ENCODE measurements around the gene WBP2NL.
"Not testable (repeated sequence)": the region's sequence is repeated elsewhere in the genome, so short reads cannot be mapped to it uniquely, and the experiment has no call there.

WBP2NL gene, protein sequence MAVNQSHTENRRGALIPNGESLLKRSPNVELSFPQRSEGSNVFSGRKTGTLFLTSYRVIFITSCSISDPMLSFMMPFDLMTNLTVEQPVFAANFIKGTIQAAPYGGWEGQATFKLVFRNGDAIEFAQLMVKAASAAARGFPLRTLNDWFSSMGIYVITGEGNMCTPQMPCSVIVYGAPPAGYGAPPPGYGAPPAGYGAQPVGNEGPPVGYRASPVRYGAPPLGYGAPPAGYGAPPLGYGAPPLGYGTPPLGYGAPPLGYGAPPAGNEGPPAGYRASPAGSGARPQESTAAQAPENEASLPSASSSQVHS

DNA sequence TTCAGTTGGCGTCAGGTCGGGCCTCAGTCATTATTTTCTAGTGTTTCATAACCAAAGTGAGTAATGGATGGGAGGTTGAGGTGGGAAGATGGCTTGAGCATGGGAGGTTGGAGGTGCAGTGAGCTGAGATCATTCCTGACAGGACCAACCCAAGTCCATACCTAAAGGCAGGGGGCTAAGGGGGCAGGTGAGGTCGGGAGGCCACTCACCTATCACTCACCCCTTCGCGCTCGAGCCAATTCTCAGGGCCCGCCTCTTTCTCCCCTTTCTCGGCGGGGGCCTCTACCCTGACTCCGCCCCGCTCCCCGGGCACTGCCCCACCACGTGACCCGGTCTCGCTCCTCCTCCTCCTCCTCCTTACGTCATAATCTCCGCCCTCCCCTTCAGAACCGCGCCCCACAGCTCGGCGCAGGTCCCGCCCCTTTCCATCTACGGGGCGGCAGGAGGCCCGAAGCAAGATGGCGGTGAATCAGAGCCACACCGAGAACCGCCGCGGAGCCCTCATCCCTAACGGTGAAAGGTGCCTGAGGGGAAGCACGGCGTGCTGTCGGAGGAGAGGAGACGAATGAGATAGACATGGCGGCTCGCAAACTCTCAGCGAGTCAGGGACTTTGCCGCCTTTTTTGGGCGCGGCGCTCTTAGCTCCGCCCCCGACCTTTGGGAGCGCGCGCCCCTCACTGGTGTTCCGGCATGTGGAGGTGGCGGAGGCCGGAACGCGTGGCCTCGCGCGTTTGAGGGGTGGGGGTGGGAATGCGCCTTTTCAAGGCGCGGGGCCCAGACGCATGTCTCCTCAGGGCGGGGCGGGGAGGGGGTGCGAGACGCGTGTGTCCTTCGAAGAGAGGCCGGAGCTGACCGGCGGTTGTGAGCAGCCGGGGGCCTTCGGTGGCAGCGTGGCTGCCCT is at the start of gene WBP2NL:
Gene WBP2NL, plus strand, starts transcription at position 428 of the 901 bp plus-strand sequence. Its CDS starts 31 bp downstream, at position 459.
- DNase-seq = peak; percentile 85

DNA sequence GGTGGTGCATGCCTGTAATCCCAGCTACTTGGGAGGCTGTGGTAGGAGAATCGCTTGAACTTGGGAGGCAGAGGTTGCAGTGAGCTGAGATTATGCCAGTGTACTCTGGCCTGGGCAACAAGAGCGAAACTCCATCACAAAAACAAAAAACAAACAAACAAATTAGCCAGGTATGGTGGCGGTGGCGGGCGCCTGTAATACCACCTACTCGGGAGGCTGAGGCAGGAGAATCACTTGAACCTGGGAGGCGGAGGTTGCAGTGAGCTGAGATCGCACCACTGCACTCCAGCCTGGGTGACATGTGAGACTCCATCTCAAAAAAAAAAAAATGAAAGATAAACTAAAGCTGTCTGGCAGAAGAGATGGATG is 49.7 kb upstream of the WBP2NL start:
- not testable (repeated sequence) for DNase-seq

DNA sequence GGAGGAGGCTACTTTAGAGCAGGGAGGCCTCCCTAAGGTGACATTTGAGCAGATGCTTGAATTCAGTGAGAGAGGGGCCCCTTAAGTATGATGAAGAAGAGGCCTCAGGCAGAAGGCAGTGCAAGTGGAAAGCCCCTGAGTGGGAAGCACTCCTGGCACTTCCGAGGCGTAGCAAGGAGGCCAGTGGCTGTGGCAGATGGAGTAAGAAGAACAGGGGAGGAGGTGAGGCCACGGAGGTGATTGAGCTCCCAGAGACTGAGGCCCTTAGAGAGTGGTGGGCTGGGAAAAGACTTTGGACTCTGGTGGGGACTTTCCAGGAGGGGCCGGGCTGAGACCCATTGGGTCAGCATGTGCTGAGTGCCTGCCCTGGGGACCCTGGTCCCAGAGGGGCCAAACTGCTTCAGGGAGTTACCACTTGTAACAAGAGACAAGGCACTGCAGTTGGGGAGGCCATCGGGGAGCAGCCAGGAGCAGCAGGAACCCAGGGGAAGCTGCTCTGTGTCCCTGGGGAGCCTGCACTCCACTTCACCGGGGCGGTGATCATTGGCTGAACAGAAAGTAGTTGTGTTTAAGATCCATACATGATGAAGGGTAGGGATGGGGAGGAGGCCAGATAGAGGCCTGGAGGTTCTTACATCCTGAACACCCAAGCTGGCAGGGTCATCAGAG is 49.2 kb upstream of the WBP2NL start:
- no peak for DNase-seq

DNA sequence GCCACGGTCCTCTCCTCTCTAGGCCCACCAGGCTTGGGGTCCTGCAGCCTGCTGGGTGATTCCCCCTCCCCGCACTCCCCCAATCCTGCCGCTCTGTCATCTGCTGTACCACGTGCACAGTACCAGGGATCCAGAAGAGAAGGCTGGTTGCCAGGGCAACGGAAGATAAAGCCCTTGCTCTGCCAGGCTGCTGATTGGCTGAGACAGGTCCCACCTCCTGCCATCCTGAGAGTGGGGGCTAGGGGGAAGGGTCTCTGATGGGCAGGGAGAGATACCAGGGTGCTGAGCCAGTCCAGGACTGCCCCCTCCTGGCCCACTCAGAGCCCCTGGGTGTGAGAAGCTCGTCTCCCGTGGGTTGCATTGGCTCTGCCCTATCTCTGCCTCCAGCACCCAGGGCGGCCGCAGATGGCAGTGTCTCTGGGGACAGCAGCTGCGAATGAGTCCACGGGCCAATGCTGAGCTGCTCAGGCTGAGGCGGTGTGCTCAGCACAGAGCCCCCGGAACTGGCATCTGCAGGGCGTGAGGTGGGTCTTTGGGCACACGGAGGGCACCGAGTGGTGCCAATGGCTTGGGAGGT is 46.6 kb upstream of the WBP2NL start, which contains the start of gene SMIM45:
Gene SMIM45, plus strand, starts transcription at position 253 of the 577 bp plus-strand sequence.
- no peak for DNase-seq

DNA sequence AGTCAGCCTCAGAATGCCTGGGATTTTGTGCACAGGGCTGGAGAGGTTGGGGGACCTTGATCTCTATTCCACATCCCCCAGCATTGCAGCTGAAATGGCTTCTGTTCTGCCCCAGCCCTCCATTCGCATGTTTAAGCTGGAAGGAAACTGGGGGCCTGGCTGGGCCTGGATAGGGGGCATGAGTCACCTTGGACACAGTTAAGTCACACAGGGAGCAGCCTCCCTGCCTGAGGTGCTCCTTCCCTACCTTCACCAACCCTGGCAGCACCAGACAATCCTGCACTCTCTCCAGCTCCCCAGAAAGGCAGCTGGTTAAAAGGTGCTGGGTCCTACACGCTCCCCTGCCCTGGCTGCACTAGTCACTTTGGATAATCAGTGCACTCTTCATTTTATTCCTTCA is 45.9 kb upstream of the WBP2NL start:
- DNase-seq = no peak

DNA sequence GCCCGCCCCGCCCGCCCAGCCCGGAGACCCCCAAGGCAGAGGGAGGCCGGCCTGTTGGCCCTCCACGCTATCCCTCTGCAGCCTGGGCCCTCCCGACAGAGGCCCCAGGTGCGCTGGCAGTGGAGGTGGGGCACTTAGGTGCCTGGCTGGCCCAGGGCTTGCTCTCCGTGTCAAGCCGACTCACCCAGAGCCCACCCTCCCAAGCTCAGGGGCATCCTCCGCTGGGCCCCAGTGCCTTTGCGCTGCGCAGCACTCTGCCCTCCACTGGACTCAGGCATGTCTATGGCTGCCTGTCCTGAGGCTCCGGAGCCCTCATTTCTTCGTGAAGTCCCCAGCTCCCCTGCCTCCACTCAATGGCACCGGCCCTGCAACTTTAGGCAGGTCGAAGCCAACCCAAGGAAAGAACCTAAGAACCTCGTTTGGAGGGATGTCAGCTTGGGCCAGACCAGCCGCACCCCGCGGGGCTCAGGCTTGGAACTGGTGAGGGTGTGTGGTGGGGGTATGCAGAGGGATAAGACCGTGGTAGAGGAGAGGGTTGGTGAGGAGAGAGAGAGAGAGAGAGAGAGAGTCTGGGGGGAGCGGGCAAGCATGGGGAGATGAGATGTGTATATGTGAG is 40.5 kb upstream of the WBP2NL start:
- DNase-seq = no peak

DNA sequence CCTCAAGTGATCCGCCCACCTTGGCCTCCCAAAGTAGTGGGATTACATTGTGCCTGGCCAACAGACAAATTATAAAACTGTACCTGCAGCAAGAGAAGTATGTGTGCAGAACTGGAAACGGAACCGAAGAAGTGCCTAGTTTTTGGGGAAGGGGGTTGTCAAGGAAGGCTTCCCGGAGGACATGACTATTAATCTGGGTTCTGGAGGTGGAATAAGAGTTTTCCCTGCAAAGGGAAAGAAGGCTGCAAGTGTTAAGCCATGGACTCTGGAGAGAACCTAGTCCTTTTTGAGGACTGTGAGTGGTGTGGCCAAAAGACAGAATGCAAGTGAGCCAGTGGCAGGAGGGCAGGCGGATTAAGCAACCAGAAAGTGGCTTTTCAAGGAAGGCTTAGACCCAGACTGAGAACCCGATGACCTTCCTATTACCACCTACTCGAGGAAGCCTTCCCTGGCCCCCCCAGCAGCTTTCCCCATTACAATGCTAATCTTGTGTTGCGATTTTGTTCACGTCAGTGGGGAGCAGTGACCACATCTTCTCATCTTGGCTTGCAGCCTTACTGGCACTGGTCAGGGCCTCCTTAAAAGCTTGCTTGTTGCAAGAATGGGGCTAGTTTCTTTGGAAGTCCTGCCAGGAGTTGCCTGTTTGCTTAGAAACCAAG is 35.0 kb upstream of the WBP2NL start:
- no peak for DNase-seq

DNA sequence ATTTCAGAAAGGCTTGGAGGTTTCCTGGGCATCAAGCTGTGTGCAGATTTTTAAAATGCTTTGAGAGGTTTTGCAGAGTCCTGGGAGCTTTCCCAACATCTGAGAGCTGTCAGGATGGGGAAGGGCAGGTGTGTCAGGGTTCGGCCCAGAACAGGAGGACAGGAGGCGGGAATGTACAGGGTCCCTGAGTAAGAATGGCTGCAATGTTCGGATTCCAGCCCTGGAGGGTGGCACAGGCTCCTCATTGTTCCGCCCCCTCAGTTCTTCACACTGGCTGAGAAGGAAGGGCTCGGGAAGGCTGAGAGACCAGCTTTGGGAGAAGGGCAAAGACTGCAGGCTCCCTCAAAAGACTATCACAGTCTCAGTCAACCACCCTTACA is 34.5 kb upstream of the WBP2NL start:
- DNase-seq = no peak

DNA sequence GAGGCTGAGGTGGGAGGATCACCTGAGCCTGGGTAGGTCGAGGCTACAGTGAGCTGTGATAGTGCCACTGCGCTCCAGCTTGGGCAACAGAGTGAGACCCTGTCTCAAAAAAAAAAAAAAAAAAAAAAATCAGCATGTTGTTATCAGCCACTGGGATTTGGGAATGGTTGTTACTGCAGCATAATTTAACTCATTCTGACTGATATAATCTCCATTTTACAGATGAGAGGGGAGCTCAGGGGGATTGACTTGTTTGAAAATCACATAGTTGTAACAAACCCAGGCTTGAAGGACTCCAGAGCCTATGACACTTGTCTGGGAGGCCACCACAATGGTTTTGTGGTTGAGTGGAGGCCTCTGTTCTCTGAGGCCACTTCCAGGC is 32.4 kb upstream of the WBP2NL start:
- no peak for DNase-seq

DNA sequence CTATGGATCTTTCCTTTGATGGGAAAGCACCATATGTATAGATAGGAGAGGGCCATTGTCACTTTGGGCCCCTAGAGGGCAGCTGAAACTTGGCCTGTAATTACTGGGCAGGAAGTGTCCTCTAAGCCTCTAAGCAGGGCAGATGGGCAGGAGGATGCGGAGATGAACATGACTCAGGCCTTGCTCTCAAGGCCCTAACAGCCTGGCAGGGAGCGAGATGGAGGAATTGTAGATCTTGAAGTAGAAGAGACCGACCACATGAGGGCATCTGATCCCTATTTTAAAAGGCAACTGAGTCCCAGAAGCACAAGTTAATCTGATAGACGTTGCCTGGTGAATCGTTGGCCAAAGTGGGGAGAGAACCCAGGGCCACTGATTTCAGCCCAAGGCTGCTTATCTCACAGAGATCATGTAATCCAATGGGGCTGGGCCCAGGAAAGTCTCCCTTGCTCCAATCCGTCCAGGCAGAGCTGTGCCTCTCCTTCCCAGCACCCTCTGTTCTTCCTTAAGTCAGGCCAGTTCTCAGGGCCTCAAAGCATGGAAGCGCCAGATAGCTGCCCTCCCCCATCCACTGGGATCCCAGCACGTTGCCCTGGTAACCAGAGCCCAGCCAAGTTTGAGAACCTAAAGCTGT is 31.9 kb upstream of the WBP2NL start:
- peak; percentile 76 for DNase-seq

DNA sequence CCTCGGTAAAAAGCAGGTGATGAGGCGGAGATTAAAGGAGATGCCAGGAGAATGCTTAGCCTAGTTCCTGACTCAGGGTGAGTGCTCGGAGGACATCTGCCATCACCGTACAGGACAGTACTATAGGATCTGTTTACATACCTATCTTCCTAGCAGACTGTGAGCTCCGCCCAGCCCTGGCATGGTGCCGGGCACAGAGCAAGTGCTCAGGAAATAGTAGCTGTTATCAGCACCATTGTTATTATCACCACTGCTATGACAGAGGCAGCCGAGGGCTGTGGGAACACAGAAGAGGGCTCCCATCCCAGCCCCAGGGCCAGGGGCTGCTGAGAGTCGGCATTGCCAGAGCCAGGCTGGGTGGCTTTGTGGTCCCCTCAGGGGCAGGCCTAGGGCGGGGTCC is 30.0 kb upstream of the WBP2NL start:
- no peak for DNase-seq

DNA sequence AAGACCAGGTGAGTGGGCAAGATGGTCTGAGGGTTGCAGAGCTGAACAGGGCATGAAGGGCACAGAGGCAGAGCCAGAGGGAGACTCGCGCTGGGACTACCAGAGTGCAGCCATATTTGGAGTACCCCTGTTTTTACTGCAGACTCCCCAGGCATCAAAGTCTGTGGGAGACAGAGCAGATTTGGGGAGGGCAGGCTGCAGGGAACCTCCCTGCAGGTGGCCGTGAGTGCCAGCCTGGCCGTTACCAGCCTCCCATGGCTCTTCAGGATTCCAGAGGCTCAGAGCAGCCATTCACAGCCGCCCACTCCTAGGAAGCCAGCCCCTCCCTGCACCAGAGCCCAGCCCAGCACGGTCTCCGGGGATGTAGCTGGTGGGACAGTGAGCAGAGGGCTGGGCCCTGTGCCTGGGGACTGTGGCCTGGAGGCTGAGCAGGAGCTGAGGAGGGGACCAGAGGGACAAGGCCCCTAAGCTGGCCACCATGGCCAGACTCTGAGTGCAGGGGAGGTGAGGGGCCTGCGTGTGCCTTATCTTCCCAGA is 29.4 kb upstream of the WBP2NL start, which contains the start of gene SEPTIN3:
Gene SEPTIN3, plus strand, starts transcription at position 334 of the 537 bp plus-strand sequence. CDS start 2,050 bp downstream, outside the sequence.
- DNase-seq = no peak

DNA sequence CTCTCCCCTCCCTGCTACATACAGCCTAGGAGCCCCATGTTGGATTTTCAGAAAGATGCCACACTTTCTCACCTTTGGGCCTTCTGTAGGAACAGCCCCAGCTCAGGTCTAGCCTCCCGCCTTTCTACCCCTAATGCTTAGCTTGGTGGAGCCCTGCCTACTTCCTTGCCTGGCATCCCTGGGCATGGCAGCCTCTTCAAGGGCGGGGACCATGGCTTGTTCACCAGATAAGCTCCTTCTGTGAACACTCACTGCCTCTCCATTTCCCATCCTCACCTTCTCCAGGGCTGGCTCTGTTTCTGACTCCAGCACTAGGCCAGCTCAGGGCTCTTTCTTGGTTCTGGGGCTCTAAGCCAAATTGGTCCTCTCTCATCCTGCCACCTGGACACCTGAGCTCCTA is 28.0 kb upstream of the WBP2NL start:
- DNase-seq = no peak

DNA sequence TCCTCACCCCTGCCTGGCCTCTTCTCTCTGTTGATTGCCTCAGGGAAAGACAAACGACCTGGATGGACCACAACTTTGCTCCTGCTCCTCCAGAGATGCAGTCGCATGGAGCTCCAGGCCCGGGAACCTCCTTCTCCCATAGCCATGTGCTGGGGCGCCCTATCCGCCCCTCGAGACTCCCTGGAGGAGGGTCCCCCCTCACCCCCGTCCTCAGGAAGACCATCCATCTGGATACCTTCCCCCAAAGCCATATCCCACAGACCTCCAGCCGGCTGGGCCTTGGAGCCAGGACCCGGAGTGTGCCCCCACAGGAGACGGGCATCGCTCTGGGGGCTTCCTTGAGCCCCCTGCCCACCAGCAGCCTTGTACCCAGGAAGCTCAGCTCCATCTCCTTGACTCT is 27.2 kb upstream of the WBP2NL start:
- DNase-seq = no peak

DNA sequence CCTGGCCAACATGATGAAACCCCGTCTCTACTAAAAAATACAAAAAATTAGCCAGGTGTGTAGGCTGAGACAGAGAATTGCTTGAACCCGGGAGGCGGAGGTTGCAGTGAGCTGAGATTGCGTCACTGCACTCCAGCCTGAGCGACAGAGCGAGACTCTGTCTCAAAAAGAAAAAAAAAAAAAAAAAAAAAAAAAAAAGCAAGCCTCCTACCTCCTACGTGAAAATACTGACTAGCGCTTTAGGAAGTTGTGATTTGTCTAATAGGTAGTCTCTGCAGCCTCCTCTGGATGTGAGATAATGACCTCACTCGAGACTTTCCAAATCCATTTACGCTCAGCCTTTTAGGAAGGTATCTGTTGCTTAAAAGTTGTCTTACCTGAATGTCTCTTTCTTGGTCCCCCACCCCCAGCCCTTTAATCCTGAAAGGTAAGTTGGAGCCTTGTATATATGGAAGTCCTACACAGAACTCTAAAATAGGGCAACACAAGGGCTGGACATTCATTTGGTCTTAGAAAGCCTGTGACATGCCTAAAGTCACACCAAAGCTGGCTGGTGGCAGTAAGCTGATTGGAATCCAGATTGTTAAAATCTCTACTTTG is 23.8 kb upstream of the WBP2NL start:
- no peak for DNase-seq

DNA sequence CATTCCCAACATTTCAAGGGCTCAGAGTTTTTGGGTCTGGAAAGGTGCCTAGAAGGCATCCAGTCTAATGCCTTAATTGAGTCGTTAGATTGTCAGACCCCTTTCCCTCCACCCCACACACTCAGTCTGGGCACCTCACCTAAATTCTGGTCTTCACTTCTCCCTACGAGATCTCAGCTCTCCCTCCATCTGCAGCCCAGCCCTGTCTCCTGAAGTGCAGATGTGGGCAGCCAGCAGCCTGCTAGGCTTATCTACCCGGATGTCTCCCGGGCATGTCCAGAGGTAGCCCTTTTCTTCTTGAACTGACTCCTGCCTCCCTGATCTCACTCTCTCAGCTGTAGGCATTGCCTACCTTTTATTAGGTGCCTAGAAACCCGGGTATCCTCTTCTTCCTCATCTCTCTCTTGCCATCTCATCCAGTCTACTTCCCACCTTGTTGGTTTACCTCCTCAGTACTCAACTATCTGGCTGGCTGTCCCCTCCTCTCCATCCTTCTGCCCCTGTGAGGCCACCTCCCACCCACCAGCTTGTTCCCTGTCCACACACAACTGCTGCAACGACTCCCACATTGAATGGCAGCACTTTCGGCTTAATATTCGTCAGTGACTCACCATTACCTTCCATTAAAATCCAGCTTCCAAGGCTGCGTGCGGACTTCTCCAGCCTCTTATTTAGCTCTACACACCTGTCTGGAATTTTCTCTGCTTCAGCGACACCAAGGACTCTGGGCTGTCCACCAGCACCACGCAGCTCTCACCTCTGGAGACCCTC is 23.1 kb upstream of the WBP2NL start:
- no peak for DNase-seq

DNA sequence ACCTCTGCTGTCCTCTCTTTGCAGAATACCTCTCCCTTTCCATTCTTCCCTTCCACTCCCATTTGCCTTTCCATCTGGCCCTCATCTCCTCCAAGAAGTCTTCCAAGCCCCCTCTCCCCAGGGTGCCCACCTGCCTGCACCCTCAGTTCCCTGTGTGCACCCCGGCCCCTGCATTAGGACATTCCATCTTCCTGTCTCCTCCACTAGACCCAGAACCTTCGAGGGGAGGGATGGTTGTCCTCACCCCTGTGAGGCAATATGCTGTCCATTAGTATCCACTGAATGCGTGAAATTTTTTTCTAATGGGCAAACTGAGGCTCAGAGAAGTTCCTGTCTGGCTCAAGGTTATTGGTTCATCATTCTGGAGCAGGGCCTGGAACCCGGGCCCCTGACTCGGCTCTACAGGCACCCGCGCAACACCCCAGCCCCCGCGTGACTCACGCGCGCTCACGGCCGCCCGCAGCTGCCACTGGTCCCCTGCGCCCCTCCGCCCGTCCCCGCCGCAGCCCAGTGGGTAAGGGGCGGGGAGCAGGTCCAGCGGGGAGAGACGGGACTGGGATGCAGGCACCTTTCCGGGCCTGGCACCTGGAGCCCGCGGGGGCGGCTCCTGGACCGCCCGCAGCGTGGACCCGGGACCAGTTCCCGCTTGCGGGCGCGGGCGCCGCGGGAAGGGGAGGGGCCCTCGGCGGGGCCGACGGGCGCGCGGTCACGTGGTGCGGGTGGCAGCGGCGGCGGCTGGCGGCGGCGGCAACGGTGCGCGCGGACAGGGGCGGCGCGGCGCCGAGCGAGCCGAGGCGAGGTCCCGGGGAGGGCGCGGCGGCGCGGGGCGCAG is 22.3 kb upstream of the WBP2NL start:
- DNase-seq = no peak

DNA sequence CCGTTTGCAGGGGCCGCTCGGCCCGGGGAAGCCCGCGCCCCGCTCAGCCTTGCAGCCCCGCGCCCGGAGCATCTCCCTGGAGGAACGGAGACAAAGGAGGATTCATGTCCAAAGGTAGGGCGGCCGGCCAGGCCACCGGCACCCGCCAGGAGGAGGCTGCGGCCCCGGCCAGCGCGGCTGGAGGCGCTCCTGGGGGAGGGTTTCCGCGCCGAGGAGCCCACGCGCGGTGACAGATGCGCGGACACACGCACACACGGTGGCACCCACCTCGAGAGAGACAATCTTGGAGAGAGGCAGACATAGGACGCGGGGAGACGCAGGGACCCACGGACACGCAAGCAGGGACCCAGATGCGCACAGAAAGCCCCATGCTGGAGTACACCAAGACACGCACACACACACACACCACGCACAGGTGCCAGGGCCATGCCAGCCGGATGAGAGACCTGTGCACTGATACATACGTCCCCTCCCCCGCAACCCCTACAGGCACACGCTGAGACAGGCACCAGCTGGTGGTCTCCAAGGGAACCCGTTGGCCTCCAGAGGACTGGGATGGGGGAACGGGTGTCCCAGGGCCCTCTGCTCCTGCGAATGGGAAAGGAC is 21.5 kb upstream of the WBP2NL start:
- DNase-seq = no peak

DNA sequence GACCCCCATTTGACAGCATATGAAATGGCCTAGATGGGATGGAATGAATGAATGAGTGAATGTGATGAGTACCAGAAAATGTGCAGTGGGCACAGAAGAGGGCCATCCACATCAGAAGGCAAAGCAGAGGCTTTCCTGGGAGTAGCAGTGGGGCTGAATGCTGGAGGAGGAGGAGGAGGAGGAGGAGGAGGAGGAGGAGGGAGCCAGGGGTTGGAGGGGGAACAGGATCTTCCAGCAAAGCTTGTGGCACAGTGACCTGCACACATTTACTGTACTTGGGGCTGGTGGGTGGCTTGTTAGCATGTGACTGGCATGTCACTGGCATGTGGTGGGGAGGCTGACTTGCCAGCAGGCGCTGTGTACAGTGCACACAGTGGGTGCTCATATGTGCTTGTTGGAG is 19.9 kb upstream of the WBP2NL start:
- no peak for DNase-seq
